Right renal pelvis (tissue), 4 donors: ENCODE results near the gene C6orf15. TPM values are rescaled to one million over a fixed set of nuclear protein-coding genes. Genes with fewer than 3 reads are reported as not detected.
A peak's percentile ranks its signal among the peaks of the same experiment; 100 is the strongest.
"Not testable (repeated sequence)": the region's sequence is repeated elsewhere in the genome, so short reads cannot be mapped to it uniquely, and the experiment has no call there.

Experiments used
- DNase-seq, 4 donors: peaks; one replicate each; pipeline ENCODE4 v3.0.0-alpha.2; 2013; ENCODE audit warnings: low read depth in 4 of 4, low spot score in 3 of 4, missing footprints in 1 of 4
- polyA plus RNA-seq, 4 donors: library from polyadenylated mRNA; unstranded; fragments of 120-200 nt; gene quantifications; one replicate each; pipeline ENCODE4 v1.2.1, GENCODE V29; 2013; ENCODE audit not compliant: insufficient read length in 4 of 4

C6orf15 gene
- polyA plus RNA-seq, 4 donors = not detected

GRCh38 chr6:31075528-31075927 lies 36.8 kb downstream of the C6orf15 start:
- DNase-seq = no peak

GRCh38 chr6:31074401-31074800 lies 38.0 kb downstream of the C6orf15 start:
- no peak for DNase-seq

DNA sequence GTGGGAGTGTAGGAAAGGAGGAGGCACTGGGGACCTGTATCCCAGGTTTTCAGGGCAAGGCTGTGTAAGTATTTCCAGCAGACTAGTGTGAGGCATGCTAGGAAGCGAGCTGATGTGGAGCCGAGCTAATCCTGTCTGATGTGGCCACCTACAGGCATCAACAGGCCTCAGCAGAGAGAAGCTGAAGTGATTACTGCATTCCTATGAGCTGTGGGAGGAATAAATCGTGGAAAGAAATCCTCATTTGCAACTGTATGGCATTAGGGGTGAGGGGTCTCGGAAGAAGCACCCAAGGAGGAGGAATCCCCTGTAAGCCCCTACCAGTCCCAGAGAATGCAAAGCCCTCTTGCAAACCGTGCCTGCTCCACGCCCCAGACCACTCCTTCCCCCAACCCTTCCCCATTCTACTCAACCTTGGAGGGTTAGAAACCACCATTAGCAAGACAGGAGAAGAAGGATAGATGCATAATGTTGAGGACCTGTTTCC lies 41.6 kb downstream of the C6orf15 start:
- peak in 1 of 4 donors; percentile 46 for DNase-seq

GRCh38 chr6:31068669-31069340 lies 43.6 kb downstream of the C6orf15 start:
- DNase-seq = peak in 3 of 4 donors; percentile 55 to 71 (median 69)

DNA sequence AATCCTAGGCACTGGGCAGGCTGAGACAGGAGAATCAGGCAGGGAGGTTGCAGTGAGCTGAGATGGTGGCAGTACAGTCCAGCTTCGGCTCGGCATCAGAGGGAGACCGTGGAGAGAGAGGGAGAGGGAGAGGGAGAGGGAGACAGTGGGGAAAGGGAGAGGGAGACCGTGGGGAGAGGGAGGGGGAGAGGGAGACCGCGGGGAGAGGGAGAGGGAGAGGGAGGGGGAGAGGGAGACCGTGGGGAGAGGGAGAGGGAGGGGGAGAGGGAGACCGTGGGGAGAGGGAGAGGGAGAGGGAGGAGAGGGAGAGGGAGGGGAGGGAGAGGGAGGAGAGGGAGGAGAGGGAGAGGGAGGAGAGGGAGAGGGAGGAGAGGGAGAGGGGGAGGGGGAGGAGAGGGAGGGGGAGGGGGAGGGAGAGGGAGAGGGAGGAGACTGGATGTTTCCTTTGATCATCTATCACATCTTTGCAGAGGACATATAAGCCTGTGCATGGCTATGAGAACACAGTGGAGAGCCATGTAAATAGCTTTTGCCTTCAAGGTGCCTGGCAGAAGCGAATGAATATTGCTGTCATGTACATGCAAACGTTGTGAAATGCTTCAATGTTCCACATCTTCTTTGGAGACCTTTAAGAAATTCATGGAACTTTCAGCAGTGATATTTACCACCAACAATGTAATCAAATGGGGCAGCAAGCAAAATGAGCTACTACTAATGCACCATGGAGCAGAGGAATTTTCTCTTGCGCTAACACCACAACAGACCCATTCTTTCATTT lies 44.3 kb downstream of the C6orf15 start:
- not testable (repeated sequence) for DNase-seq

DNA sequence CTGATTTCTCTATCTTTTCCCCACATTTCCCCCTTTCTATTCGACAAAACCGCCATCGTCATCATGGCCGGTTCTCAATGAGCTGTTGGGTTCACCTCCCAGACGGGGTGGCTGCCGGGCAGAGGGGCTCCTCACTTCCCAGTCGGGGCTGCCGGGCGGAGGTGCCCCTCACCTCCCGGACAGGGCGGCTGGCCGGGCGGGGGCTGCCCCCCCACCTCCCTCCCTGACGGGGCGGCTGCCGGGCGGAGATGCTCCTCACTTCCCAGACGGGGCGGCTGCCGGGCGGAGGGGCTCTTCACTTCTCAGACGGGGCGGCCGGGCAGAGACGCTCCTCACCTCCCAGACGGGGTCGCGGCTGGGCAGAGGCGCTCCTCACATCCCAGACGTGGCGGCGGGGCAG lies 45.3 kb downstream of the C6orf15 start:
- not testable (repeated sequence) for DNase-seq

GRCh38 chr6:31065556-31065955 lies 46.8 kb downstream of the C6orf15 start:
- no peak for DNase-seq

GRCh38 chr6:31063906-31064435 lies 48.4 kb downstream of the C6orf15 start:
- DNase-seq = no peak

Other genes starting within 250 kb of the C6orf15 start
- gene DDR1, start 228.1 kb downstream of the C6orf15 start, polyA plus RNA-seq = 100 to 1,000 TPM; 164 to 211 (median 178) TPM
- 10 to 100 TPM; 41.7 to 47.1 (median 44.8) TPM for gene GTF2H4, start 204.4 kb downstream of the C6orf15 start, polyA plus RNA-seq
- gene VARS2, start 198.3 kb downstream of the C6orf15 start, polyA plus RNA-seq = 10 to 100 TPM; 30.5 to 47.1 (median 35.5) TPM
- gene SFTA2, start 180.4 kb downstream of the C6orf15 start, polyA plus RNA-seq = 1 to 10 TPM; 1.0 to 1.8 (median 1.5) TPM
- under 1 TPM in 2 of 4 donors, not detected in 2; 0.05 to 0.06 TPM for gene MUCL3, start 171.6 kb downstream of the C6orf15 start, polyA plus RNA-seq
- under 1 TPM in 1 of 4 donors, not detected in 3; 0.01 TPM for gene MUC21, start 128.9 kb downstream of the C6orf15 start, polyA plus RNA-seq
- not detected for gene MUC22, start 102.1 kb downstream of the C6orf15 start, polyA plus RNA-seq
- under 1 TPM in 2 of 4 donors, not detected in 2; 0.29 to 0.59 TPM for gene PSORS1C1, start 2.2 kb upstream of the C6orf15 start, polyA plus RNA-seq
- gene CDSN, start 7.9 kb upstream of the C6orf15 start, polyA plus RNA-seq = under 1 TPM in 1 of 4 donors, not detected in 3; 0.03 TPM
- gene PSORS1C2, start 26.5 kb upstream of the C6orf15 start, polyA plus RNA-seq = not detected
- gene CCHCR1, start 45.2 kb upstream of the C6orf15 start, polyA plus RNA-seq = 10 to 100 TPM; 26.1 to 33.6 (median 29.8) TPM
- 10 to 100 TPM; 17.2 to 20.1 (median 18.1) TPM for gene TCF19, start 46.0 kb upstream of the C6orf15 start, polyA plus RNA-seq
- 1 to 10 TPM; 1.6 to 7.3 (median 3.0) TPM for gene POU5F1, start 58.1 kb upstream of the C6orf15 start, polyA plus RNA-seq
- 100 to 1,000 TPM in 2 of 4 donors, 10 to 100 TPM in 2; 91.2 to 180 (median 118) TPM for gene HLA-C, start 159.5 kb upstream of the C6orf15 start, polyA plus RNA-seq
- gene HLA-B, start 244.6 kb upstream of the C6orf15 start, polyA plus RNA-seq = 100 to 1,000 TPM; 110 to 214 (median 158) TPM